HTR-8/SVneo (cell line): ENCODE results near the gene TFB1M.
"Not testable (repeated sequence)": the region's sequence is repeated elsewhere in the genome, so short reads cannot be mapped to it uniquely, and the experiment has no call there.

ENCODE experiments used
- DNase-seq: peaks from one replicate; pipeline ENCODE4 v3.0.0; 2011; ENCODE audit warnings: low spot score, mixed read lengths; ENCODE audit not compliant: insufficient read length
- FAIRE-seq: peaks from 2 replicates; lab custom pipeline; 2011; peaks lifted over from hg19 to GRCh38; lab: Jason Lieb, UNC

The TFB1M gene

GRCh38 chr6:155314092-155314772, at the start of gene TFB1M:
TFB1M (minus strand) TSS chr6:155314484; CDS start chr6:155314428, 56 bp downstream.
- peak; percentile 85 for DNase-seq
- FAIRE-seq, result peak; percentile 96

- DNase-seq, FAIRE-seq: not testable (repeated sequence)
These were observed 49.7 kb upstream of the TFB1M start for GRCh38 chr6:155364021-155364420.

- not testable (repeated sequence) for FAIRE-seq, DNase-seq
These were observed 48.8 kb upstream of the TFB1M start for GRCh38 chr6:155362968-155363632.

- no peak for FAIRE-seq
These were observed 39.9 kb upstream of the TFB1M start for GRCh38 chr6:155354167-155354566.

GRCh38 chr6:155352811-155353210, 38.5 kb upstream of the TFB1M start:
- FAIRE-seq (no peak), DNase-seq (no peak)

More at GRCh38 chr6:155354167-155354566, 39.9 kb upstream of the TFB1M start:
- DNase-seq, result no peak

- no peak for FAIRE-seq
- no peak for DNase-seq
These were observed 37.8 kb upstream of the TFB1M start for GRCh38 chr6:155352130-155352420.

- FAIRE-seq (no peak), DNase-seq (no peak)
These were observed 37.2 kb upstream of the TFB1M start for GRCh38 chr6:155351273-155352129.

- no peak for FAIRE-seq
- DNase-seq, result no peak
These were observed 35.7 kb upstream of the TFB1M start for GRCh38 chr6:155349956-155350355.

GRCh38 chr6:155349129-155349528, 34.8 kb upstream of the TFB1M start:
- DNase-seq (no peak), FAIRE-seq (no peak)

GRCh38 chr6:155347800-155348199, 33.5 kb upstream of the TFB1M start:
- FAIRE-seq (no peak), DNase-seq (no peak)

GRCh38 chr6:155346957-155347356, 32.7 kb upstream of the TFB1M start:
- no peak for DNase-seq
- FAIRE-seq, result no peak

- FAIRE-seq, result no peak
- no peak for DNase-seq
These were observed 30.2 kb upstream of the TFB1M start for GRCh38 chr6:155344341-155345006.

GRCh38 chr6:155341130-155341828, 27.0 kb upstream of the TFB1M start:
- FAIRE-seq, result no peak

GRCh38 chr6:155340464-155341129, 26.3 kb upstream of the TFB1M start:
- DNase-seq (no peak), FAIRE-seq (no peak)

More at GRCh38 chr6:155341130-155341828, 27.0 kb upstream of the TFB1M start:
- DNase-seq, result no peak

- FAIRE-seq, result not testable (repeated sequence)
These were observed 25.6 kb upstream of the TFB1M start for GRCh38 chr6:155339929-155340328.

GRCh38 chr6:155338237-155338636, 24.0 kb upstream of the TFB1M start:
- not testable (repeated sequence) for DNase-seq, FAIRE-seq

More at GRCh38 chr6:155339929-155340328, 25.6 kb upstream of the TFB1M start:
- not testable (repeated sequence) for DNase-seq

- FAIRE-seq, result no peak
- DNase-seq, result no peak
These were observed 21.0 kb upstream of the TFB1M start for GRCh38 chr6:155335265-155335664.

- not testable (repeated sequence) for FAIRE-seq, DNase-seq
These were observed 19.8 kb upstream of the TFB1M start for GRCh38 chr6:155334073-155334472.

GRCh38 chr6:155333414-155333813, 19.1 kb upstream of the TFB1M start:
- FAIRE-seq, result no peak
- no peak for DNase-seq
